ELF-1 (cell line): ENCODE data around the gene ZDHHC18.
"Not testable (repeated sequence)": the region's sequence is repeated elsewhere in the genome, so short reads cannot be mapped to it uniquely, and the experiment has no call there.

Experiments
- DNase-seq: peaks from one replicate; pipeline ENCODE4 v3.0.0-alpha.2; 2016; ENCODE audit warnings: low read depth, low spot score

Gene ZDHHC18

GRCh38 chr1:26858160-26858559, 31.7 kb downstream of the ZDHHC18 start:
- DNase-seq, result no peak

- no peak for DNase-seq
Measured at GRCh38 chr1:26858891-26859640, 32.6 kb downstream of the ZDHHC18 start.

GRCh38 chr1:26861286-26861701, 34.8 kb downstream of the ZDHHC18 start:
- peak; percentile 42 for DNase-seq

GRCh38 chr1:26861889-26862378, 35.4 kb downstream of the ZDHHC18 start:
- no peak for DNase-seq

GRCh38 chr1:26862781-26863684, 36.5 kb downstream of the ZDHHC18 start, which contains the start of gene SFN:
Gene SFN, plus strand, starts transcription at chr1:26863149. Its CDS starts 64 bp downstream, at chr1:26863213.
- DNase-seq, result peak; percentile 91

GRCh38 chr1:26863685-26864077, 37.2 kb downstream of the ZDHHC18 start:
- no peak for DNase-seq

GRCh38 chr1:26864610-26865480, 38.4 kb downstream of the ZDHHC18 start:
- DNase-seq, result peak; percentile 99

GRCh38 chr1:26873097-26873496, 46.6 kb downstream of the ZDHHC18 start:
- not testable (repeated sequence) for DNase-seq

GRCh38 chr1:26874896-26875295, 48.4 kb downstream of the ZDHHC18 start:
- peak; percentile 46 for DNase-seq

- DNase-seq, result no peak
Measured at GRCh38 chr1:26877326-26877725, 50.8 kb downstream of the ZDHHC18 start.

- no peak for DNase-seq
Measured at GRCh38 chr1:26879793-26880192, 53.3 kb downstream of the ZDHHC18 start.

- not testable (repeated sequence) for DNase-seq
Measured at GRCh38 chr1:26881611-26882010, 55.1 kb downstream of the ZDHHC18 start.

GRCh38 chr1:26882696-26883463, 56.4 kb downstream of the ZDHHC18 start:
- no peak for DNase-seq

- no peak for DNase-seq
Measured at GRCh38 chr1:26887125-26887524, 60.6 kb downstream of the ZDHHC18 start.

GRCh38 chr1:26888231-26888630, 61.7 kb downstream of the ZDHHC18 start:
- no peak for DNase-seq

GRCh38 chr1:26889551-26890466, 63.3 kb downstream of the ZDHHC18 start, which contains the start of gene GPN2:
Gene GPN2, minus strand, starts transcription at chr1:26890283. Its CDS starts 187 bp downstream, at chr1:26890096.
- peak; percentile 87 for DNase-seq

GRCh38 chr1:26890467-26890796, 63.9 kb downstream of the ZDHHC18 start:
- no peak for DNase-seq

- DNase-seq, result no peak
Measured at GRCh38 chr1:26894263-26894662, 67.8 kb downstream of the ZDHHC18 start.

- no peak for DNase-seq
Measured at GRCh38 chr1:26897351-26897750, 70.9 kb downstream of the ZDHHC18 start.
